OCI-LY3 (cell line): ENCODE results near the gene SLC28A1.

Experiments
- H2AFZ ChIP-seq: fragments of 200-600, 300-600 bp; shearing (Covaris generic); 2 replicates; pipeline ENCODE4 v1.6.0; 2014; ENCODE audit warnings: antibody characterized with exemption, low read depth, low read length
- H3K27ac ChIP-seq: fragments of 200-600, 300-600 bp; sonication (generic); 2 replicates; pipeline ENCODE4 v1.5.1; 2014; ENCODE audit warnings: mild to moderate bottlenecking, low read length, moderate library complexity, mixed read lengths
- H3K27me3 ChIP-seq: fragments of 200-600, 300-600 bp; sonication (generic); 2 replicates; pipeline ENCODE4 v1.6.1; 2014; ENCODE audit warnings: low read depth, low read length, mixed read lengths
- H3K36me3 ChIP-seq: fragments of 200-600, 300-600 bp; sonication (generic); replicated peaks from 2 replicates; pipeline ENCODE3; 2014; ENCODE audit warnings: low read depth, low read length, mixed read lengths
- H3K4me1 ChIP-seq: fragments of 300-600, 200-600 bp; sonication (generic); 2 replicates; pipeline ENCODE4 v1.6.1; 2014; ENCODE audit warnings: low read length, mixed read lengths
- H3K4me2 ChIP-seq: fragments of 200-600, 300-600 bp; sonication (generic); 2 replicates; pipeline ENCODE4 v1.6.1; 2014; ENCODE audit warnings: low read length, mixed read lengths
- H3K4me3 ChIP-seq: fragments of 300-600, 200-600 bp; sonication (generic); 2 replicates; pipeline ENCODE4 v1.5.1; 2014; ENCODE audit warnings: antibody characterized with exemption, mild to moderate bottlenecking, low read length, moderate library complexity
- H3K79me2 ChIP-seq: fragments of 300-600, 200-600 bp; shearing (Covaris generic); 2 replicates; pipeline ENCODE4 v1.6.1; 2014; ENCODE audit warnings: mild to moderate bottlenecking, low read length, mixed read lengths
- H3K9ac ChIP-seq: fragments of 300-600, 200-600 bp; shearing (Covaris generic); 2 replicates; pipeline ENCODE4 v1.6.0; 2014; ENCODE audit warnings: mild to moderate bottlenecking, low read length, moderate library complexity
- H3K9me3 ChIP-seq: fragments of 200-600, 300-600 bp; shearing (Covaris generic); 2 replicates; pipeline ENCODE4 v1.6.1; 2014; ENCODE audit warnings: low read length, mixed read lengths; ENCODE audit not compliant: insufficient read depth
- H4K20me1 ChIP-seq: fragments of 200-600, 300-600 bp; sonication (generic); 2 replicates; pipeline ENCODE4 v1.6.1; 2016; ENCODE audit warnings: low read length, mixed read lengths; ENCODE audit not compliant: insufficient read depth
- EZH2phosphoT487 ChIP-seq: fragments of 200-600 bp; shearing (Covaris generic); IDR thresholded peaks from 2 replicates; pipeline ENCODE4 v1.6.1; 2018; ENCODE audit warnings: antibody characterized with exemption, mixed run types, low read depth
- TF ChIP-seq, protein P1 (sequence below): fragments of 200-600, 300-600 bp; sonication (generic); IDR thresholded peaks from 2 replicates; pipeline ENCODE4 v1.5.1; 2014; ENCODE audit warnings: antibody characterized with exemption, low read length, low read depth

SLC28A1 gene

DNA sequence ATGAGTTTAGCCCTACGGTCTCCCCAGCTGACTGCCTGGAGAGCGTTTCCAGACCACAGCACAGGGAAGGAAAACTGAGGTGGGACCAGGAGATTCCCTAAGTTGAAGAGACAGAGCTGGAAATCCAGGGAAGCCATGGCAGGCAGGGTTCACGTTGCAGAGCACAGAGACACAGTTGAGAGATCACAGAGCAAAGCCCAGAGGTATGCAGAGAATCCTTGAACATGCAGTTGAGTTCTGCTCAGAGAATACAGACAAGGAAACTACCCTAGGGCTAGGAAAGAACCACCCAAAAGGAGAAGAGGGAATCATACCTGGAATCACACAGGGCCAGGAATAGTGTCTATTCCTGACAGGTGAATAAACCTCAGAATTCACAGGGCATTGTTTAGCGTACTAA lies 14.3 kb downstream of the SLC28A1 start:
- no peak overlapping the region for H3K4me2 ChIP-seq
- H4K20me1 ChIP-seq = no peaks in the 10 kb centered on the region
- no peaks in the 10 kb centered on the region for H3K79me2 ChIP-seq
- H3K9ac ChIP-seq = no peak overlapping the region
- 0 out of 2 replicates have a peak, but pooled peaks cover 3% of the 10 kb centered on the region for H3K9me3 ChIP-seq
- H3K4me1 ChIP-seq = no peaks in the 10 kb centered on the region
- no peaks in the 10 kb centered on the region for H3K36me3 ChIP-seq
- no peak overlapping the region for H3K27ac ChIP-seq
- H2AFZ ChIP-seq = no peak overlapping the region
- peaks cover 21% of the 10 kb centered on the region; the same call in 1 of the 2 replicates for H3K27me3 ChIP-seq
- TF ChIP-seq, protein P1, sequence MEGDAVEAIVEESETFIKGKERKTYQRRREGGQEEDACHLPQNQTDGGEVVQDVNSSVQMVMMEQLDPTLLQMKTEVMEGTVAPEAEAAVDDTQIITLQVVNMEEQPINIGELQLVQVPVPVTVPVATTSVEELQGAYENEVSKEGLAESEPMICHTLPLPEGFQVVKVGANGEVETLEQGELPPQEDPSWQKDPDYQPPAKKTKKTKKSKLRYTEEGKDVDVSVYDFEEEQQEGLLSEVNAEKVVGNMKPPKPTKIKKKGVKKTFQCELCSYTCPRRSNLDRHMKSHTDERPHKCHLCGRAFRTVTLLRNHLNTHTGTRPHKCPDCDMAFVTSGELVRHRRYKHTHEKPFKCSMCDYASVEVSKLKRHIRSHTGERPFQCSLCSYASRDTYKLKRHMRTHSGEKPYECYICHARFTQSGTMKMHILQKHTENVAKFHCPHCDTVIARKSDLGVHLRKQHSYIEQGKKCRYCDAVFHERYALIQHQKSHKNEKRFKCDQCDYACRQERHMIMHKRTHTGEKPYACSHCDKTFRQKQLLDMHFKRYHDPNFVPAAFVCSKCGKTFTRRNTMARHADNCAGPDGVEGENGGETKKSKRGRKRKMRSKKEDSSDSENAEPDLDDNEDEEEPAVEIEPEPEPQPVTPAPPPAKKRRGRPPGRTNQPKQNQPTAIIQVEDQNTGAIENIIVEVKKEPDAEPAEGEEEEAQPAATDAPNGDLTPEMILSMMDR = no peak
- TF ChIP-seq EZH2phosphoT487 = no peak
- H3K4me3 ChIP-seq = no peak overlapping the region

DNA sequence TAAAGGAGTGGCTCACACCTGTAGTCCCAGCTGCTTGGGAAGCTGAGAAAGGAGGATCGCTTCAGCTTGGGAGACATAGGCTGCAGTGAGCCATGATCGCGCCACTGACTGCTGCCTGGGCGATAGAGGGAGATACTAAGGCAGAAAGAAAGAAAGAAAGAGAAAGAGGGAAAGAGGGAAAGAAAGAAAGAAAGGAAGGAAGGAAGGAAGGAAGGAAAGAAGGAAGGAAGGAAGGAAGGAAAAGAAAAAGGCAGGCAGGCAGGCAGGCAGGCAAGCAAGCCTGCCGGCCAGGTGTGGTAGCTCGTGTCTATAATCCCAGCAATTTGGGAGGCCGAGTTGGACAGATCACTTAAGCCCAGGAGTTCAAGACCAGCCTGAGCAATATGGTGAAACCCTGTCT lies 15.3 kb downstream of the SLC28A1 start:
- Histone ChIP-seq H3K4me3 (no peak overlapping the region), H3K4me1 (no peaks in the 10 kb centered on the region), H3K9me3 (0 out of 2 replicates have a peak, but pooled peaks cover 3% of the 10 kb centered on the region), H3K36me3 (no peaks in the 10 kb centered on the region), H3K4me2 (no peak overlapping the region), H3K27me3 (peaks cover 21% of the 10 kb centered on the region; the same call in 1 of the 2 replicates), H3K27ac (no peak overlapping the region), H3K9ac (no peak overlapping the region), H3K79me2 (no peaks in the 10 kb centered on the region), H4K20me1 (no peaks in the 10 kb centered on the region), H2AFZ (no peak overlapping the region)
- TF ChIP-seq EZH2phosphoT487 = no peak
- TF ChIP-seq, protein P1 = no peak

DNA sequence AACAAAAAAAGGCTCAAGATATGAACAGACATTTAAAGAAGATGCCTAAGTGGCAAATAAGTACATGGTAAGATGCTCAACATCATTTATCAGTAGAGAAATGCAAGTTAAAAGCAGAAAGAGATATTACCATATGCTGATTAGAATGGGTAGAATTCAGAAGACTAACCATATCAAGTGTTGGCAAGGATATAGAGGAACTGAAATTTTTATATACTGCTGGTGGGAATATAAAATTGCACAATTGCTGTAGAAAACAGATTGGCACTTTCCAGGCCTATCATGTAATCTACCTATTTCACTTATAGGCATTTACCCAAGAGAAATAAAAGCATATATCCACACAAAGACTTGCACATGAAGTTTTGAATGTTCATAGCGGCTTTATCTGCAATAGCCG lies 17.1 kb downstream of the SLC28A1 start:
- Histone ChIP-seq H3K27ac (no peak overlapping the region), H3K4me1 (no peaks in the 10 kb centered on the region), H3K9me3 (0 out of 2 replicates have a peak, but pooled peaks cover 3% of the 10 kb centered on the region), H3K4me3 (no peak overlapping the region), H4K20me1 (no peaks in the 10 kb centered on the region), H3K27me3 (peaks cover 17% of the 10 kb centered on the region; the same call in 1 of the 2 replicates), H2AFZ (no peak overlapping the region), H3K36me3 (no peaks in the 10 kb centered on the region), H3K4me2 (no peak overlapping the region), H3K9ac (no peak overlapping the region), H3K79me2 (no peaks in the 10 kb centered on the region)
- TF ChIP-seq, protein P1 = no peak
- no peak for TF ChIP-seq EZH2phosphoT487

DNA sequence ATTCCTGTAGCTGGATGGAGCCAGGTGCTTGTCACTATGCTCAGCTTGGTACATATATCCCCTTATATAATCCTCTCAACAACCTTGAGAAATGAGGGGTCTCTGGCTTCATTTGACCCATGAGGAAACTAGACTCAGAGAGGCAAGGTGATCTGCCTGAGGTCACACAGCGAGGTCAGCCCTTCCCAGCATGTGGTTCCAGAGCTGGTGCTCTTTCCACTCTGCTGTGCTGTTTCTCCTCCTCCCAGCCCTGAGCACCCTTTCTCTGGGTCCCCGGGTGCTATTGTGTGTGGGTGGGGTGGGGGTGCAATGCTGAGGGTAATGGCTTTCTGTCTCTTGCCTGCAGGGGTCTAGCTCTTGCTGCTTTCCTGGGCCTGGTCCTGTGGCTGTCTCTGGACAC lies 19.3 kb downstream of the SLC28A1 start:
- Histone ChIP-seq H3K27me3 (peaks cover 9% of the 10 kb centered on the region; the same call in 1 of the 2 replicates), H3K4me2 (no peak overlapping the region), H3K79me2 (no peaks in the 10 kb centered on the region)

More for the DNA sequence above, 19.3 kb downstream of the SLC28A1 start:
- Histone ChIP-seq H3K9ac (no peak overlapping the region), H3K4me1 (no peaks in the 10 kb centered on the region), H2AFZ (no peak overlapping the region), H3K27ac (no peak overlapping the region), H3K9me3 (0 out of 2 replicates have a peak, but pooled peaks cover 3% of the 10 kb centered on the region), H4K20me1 (no peaks in the 10 kb centered on the region), H3K36me3 (no peaks in the 10 kb centered on the region), H3K4me3 (no peak overlapping the region)
- TF ChIP-seq, protein P1 = no peak
- no peak for TF ChIP-seq EZH2phosphoT487
